Measurements from ENCODE around the gene CPXM1. TPM values are rescaled to one million over a fixed set of nuclear protein-coding genes. Genes with fewer than 3 reads are reported as not detected.

Gene CPXM1
- total and polyA plus RNA-seq, 2 donors from 2014 or later = 5.2 to 7.1 TPM

- Histone ChIP-seq H3K9ac (ENCODE audit: low read length in 3 of 3) (no peak overlapping the region), H3K27ac (ENCODE audit: low read depth in 2 of 2, low read length in 2 of 2) (no peak overlapping the region), H3K4me3 (ENCODE audit: low read length in 3 of 3) (no peak overlapping the region), H3K4me1 (ENCODE audit: control insufficient read depth in 2 of 3, insufficient read depth in 2 of 3, low read depth in 1 of 3, low read length in 3 of 3) (no peaks in the 10 kb centered on the region), H3K9me3 (ENCODE audit: control insufficient read depth in 2 of 3, insufficient read depth in 1 of 3, low read length in 3 of 3) (no peaks in the 10 kb centered on the region), H3K27me3 (ENCODE audit: control insufficient read depth, insufficient read depth, low read length) (no peaks in the 10 kb centered on the region), H3K36me3 (ENCODE audit: control insufficient read depth in 2 of 3, insufficient read depth in 3 of 3, low read length in 3 of 3) (no peaks in the 10 kb centered on the region)
- TF ChIP-seq CTCF (IDR thresholded peaks at IDR 0.05; ENCODE audit: borderline replicate concordance, extremely low read depth, insufficient read depth) = no peak
- DNase-seq = peak in 1 of 5 donors; percentile 57
- intact Hi-C loops (cut with DNase I) = no loop called here
- no peak for FAIRE-seq
Measured at GRCh38 chr20:2768632-2769015, 31.8 kb downstream of the CPXM1 start.

GRCh38 chr20:2767768-2768631 lies 32.4 kb downstream of the CPXM1 start:
- Histone ChIP-seq H3K4me3 (ENCODE audit: low read length in 3 of 3) (no peak overlapping the region), H3K36me3 (ENCODE audit: control insufficient read depth in 2 of 3, insufficient read depth in 3 of 3, low read length in 3 of 3) (no peaks in the 10 kb centered on the region), H3K27ac (ENCODE audit: low read depth in 2 of 2, low read length in 2 of 2) (no peak overlapping the region), H3K4me1 (ENCODE audit: control insufficient read depth in 2 of 3, insufficient read depth in 2 of 3, low read depth in 1 of 3, low read length in 3 of 3) (no peaks in the 10 kb centered on the region), H3K27me3 (ENCODE audit: control insufficient read depth, insufficient read depth, low read length) (no peaks in the 10 kb centered on the region), H3K9ac (ENCODE audit: low read length in 3 of 3) (no peak overlapping the region), H3K9me3 (ENCODE audit: control insufficient read depth in 2 of 3, insufficient read depth in 1 of 3, low read length in 3 of 3) (no peaks in the 10 kb centered on the region)
- no peak for TF ChIP-seq CTCF (IDR thresholded peaks at IDR 0.05; ENCODE audit: borderline replicate concordance, extremely low read depth, insufficient read depth)
- FAIRE-seq = no peak
- peak in 1 of 5 donors; percentile 88 for DNase-seq
- intact Hi-C loops (cut with DNase I) = no loop called here

GRCh38 chr20:2763186-2763585 lies 37.2 kb downstream of the CPXM1 start:
- TF ChIP-seq CTCF (IDR thresholded peaks at IDR 0.05; ENCODE audit: borderline replicate concordance, extremely low read depth, insufficient read depth) = no peak
- FAIRE-seq = no peak
- H3K27ac ChIP-seq (ENCODE audit: low read depth in 2 of 2, low read length in 2 of 2) = no peak overlapping the region
- intact Hi-C loops (cut with DNase I) = no loop called here
- H3K4me1 ChIP-seq (ENCODE audit: control insufficient read depth in 2 of 3, insufficient read depth in 2 of 3, low read depth in 1 of 3, low read length in 3 of 3) = no peaks in the 10 kb centered on the region
- no peaks in the 10 kb centered on the region for H3K9me3 ChIP-seq (ENCODE audit: control insufficient read depth in 2 of 3, insufficient read depth in 1 of 3, low read length in 3 of 3)
- no peak overlapping the region for H3K9ac ChIP-seq (ENCODE audit: low read length in 3 of 3)
- no peaks in the 10 kb centered on the region for H3K36me3 ChIP-seq (ENCODE audit: control insufficient read depth in 2 of 3, insufficient read depth in 3 of 3, low read length in 3 of 3)
- no peaks in the 10 kb centered on the region for H3K27me3 ChIP-seq (ENCODE audit: control insufficient read depth, insufficient read depth, low read length)
- no peak overlapping the region for H3K4me3 ChIP-seq (ENCODE audit: low read length in 3 of 3)
- DNase-seq = no peak

All from kidney (tissue), 14 donors.